Neural crest cell (in vitro differentiated cells): ENCODE results near the gene ANAPC1. TPM values are rescaled to one million over a fixed set of nuclear protein-coding genes. Genes with fewer than 3 reads are reported as not detected.

Experiments
- DNase-seq: peaks from one replicate; pipeline ENCODE4 v3.0.0; 2021; ENCODE audit warnings: low read depth, mixed read lengths, low spot score
- H3K27ac Mint-ChIP-seq: one replicate; pipeline ENCODE4 v1.8.0; 2021; ENCODE audit warnings: mild to moderate bottlenecking, mixed read lengths; ENCODE audit not compliant: unreplicated experiment
- H3K27me3 Mint-ChIP-seq: 2 replicates; pipeline ENCODE4 v1.8.0; 2021; ENCODE audit warnings: low read depth, mild to moderate bottlenecking, mixed read lengths
- H3K36me3 Mint-ChIP-seq: 2 replicates; pipeline ENCODE4 v1.8.0; 2021; ENCODE audit warnings: low read depth, mild to moderate bottlenecking, mixed read lengths
- H3K4me1 Mint-ChIP-seq: 2 replicates; pipeline ENCODE4 v1.8.0; 2021; ENCODE audit warnings: mixed read lengths
- H3K4me3 Mint-ChIP-seq: one replicate; pipeline ENCODE4 v1.8.0; 2021; ENCODE audit warnings: mild to moderate bottlenecking, mixed read lengths
- H3K9me3 Mint-ChIP-seq: 2 replicates; pipeline ENCODE4 v1.8.0; 2021; ENCODE audit warnings: mixed read lengths
- CTCF ChIP-seq: fragments of 200-600 bp; sonication (generic); conservative IDR thresholded peaks from 2 replicates; pipeline ENCODE4 v1.5.0; 2021; ENCODE audit warnings: antibody characterized with exemption, mild to moderate bottlenecking
- long read RNA-seq: library from polyadenylated mRNA; unstranded; transcript quantifications from one replicate; pipeline ENCODE4 v2.0.0, GENCODE V29; 2020
- total RNA-seq: library from RNA; stranded (reverse); gene quantifications from 2 replicates; pipeline ENCODE4 v1.2.1, GENCODE V29; 2021

ANAPC1 gene
- total RNA-seq = 69.0 and 70.0 TPM in 2 replicates
- long read RNA-seq, partial matches to known transcripts = 22 of 28 reads
- long read RNA-seq, other reads (novel, unspliced or antisense) = 5 of 28 reads

GRCh38 chr2:111883661-111884591 is at the start of gene ANAPC1:
TSS of gene ANAPC1 (minus strand) at chr2:111884193. CDS start at chr2:111880825, 3,368 bp downstream.
- Mint-ChIP-seq H3K36me3 (no peaks in the 10 kb centered on the region), H3K27me3 (peaks cover 3% of the 10 kb centered on the region), H3K4me3 (peak within 1 kb of the TSS; percentile 93), H3K27ac (peak within 1 kb of the TSS; percentile 97), H3K4me1 (peaks cover 16% of the 10 kb centered on the region), H3K9me3 (no peaks in the 10 kb centered on the region)
- peak; percentile 80 for DNase-seq
- TF ChIP-seq CTCF = no peak

GRCh38 chr2:111932841-111933291 is 48.9 kb upstream of the ANAPC1 start:
- no peak overlapping the region for H3K4me3 Mint-ChIP-seq
- H3K9me3 Mint-ChIP-seq = peaks cover 7% of the 10 kb centered on the region
- H3K36me3 Mint-ChIP-seq = peaks cover 4% of the 10 kb centered on the region
- no peak overlapping the region for H3K27ac Mint-ChIP-seq
- no peaks in the 10 kb centered on the region for H3K4me1 Mint-ChIP-seq
- H3K27me3 Mint-ChIP-seq = no peaks in the 10 kb centered on the region
- no peak for TF ChIP-seq CTCF
- DNase-seq = no peak

GRCh38 chr2:111930875-111931274 is 46.9 kb upstream of the ANAPC1 start:
- H3K36me3 Mint-ChIP-seq = peaks cover 4% of the 10 kb centered on the region
- H3K4me3 Mint-ChIP-seq = no peak overlapping the region
- DNase-seq = no peak
- TF ChIP-seq CTCF = no peak
- no peaks in the 10 kb centered on the region for H3K4me1 Mint-ChIP-seq
- no peaks in the 10 kb centered on the region for H3K27me3 Mint-ChIP-seq
- no peak overlapping the region for H3K27ac Mint-ChIP-seq
- H3K9me3 Mint-ChIP-seq = peaks cover 7% of the 10 kb centered on the region

GRCh38 chr2:111930409-111930808 is 46.4 kb upstream of the ANAPC1 start:
- H3K36me3 Mint-ChIP-seq = peaks cover 4% of the 10 kb centered on the region
- H3K9me3 Mint-ChIP-seq = peaks cover 7% of the 10 kb centered on the region
- H3K4me1 Mint-ChIP-seq = no peaks in the 10 kb centered on the region
- H3K27me3 Mint-ChIP-seq = no peaks in the 10 kb centered on the region
- no peak overlapping the region for H3K4me3 Mint-ChIP-seq
- no peak for DNase-seq
- no peak for TF ChIP-seq CTCF
- no peak overlapping the region for H3K27ac Mint-ChIP-seq

GRCh38 chr2:111927723-111928122 is 43.7 kb upstream of the ANAPC1 start:
- Mint-ChIP-seq H3K9me3 (peaks cover 3% of the 10 kb centered on the region), H3K36me3 (peaks cover 2% of the 10 kb centered on the region), H3K4me3 (no peak overlapping the region), H3K27ac (no peak overlapping the region), H3K4me1 (peaks cover 7% of the 10 kb centered on the region), H3K27me3 (no peaks in the 10 kb centered on the region)
- no peak for TF ChIP-seq CTCF
- DNase-seq = no peak
